SK-N-SH treated with all-trans-retinoic acid at 6 μM for 48 hours (cell line): ENCODE measurements around the gene INPP5B.

Experiments used
- ATAC-seq: fragments of 200-7000 bp; cut with Tn5 transposase; 3 replicates; pipeline ENCODE4 v1.9.1; 2020; ENCODE audit warnings: mild to moderate bottlenecking, moderate library complexity
- BACH2 ChIP-seq: fragments of 250-450 bp; sonication (Bioruptor Pico); IDR thresholded peaks from 2 replicates; pipeline ENCODE4 v1.9.0; 2021; ENCODE audit warnings: mild to moderate bottlenecking, borderline replicate concordance
- CSDC2 ChIP-seq: fragments of 250-450 bp; sonication (Bioruptor Pico); IDR thresholded peaks from 2 replicates; pipeline ENCODE4 v1.5.0; 2020; ENCODE audit warnings: mild to moderate bottlenecking, moderate library complexity
- ESRRG ChIP-seq: fragments of 250-450 bp; sonication (Bioruptor Pico); IDR thresholded peaks from 2 replicates; pipeline ENCODE4 v1.6.1; 2021; ENCODE audit warnings: mild to moderate bottlenecking
- GLIS3 ChIP-seq: fragments of 250-450 bp; sonication (Bioruptor Pico); IDR thresholded peaks from 2 replicates; pipeline ENCODE4 v1.5.0; 2020; ENCODE audit warnings: mild to moderate bottlenecking, moderate library complexity
- ISL1 ChIP-seq: fragments of 250-450 bp; sonication (Bioruptor Pico); IDR thresholded peaks from 2 replicates; pipeline ENCODE4 v2.1.2; 2022; ENCODE audit warnings: mild to moderate bottlenecking, moderate library complexity
- OSR1 ChIP-seq: fragments of 250-450 bp; sonication (Bioruptor Pico); IDR thresholded peaks from 2 replicates; pipeline ENCODE4 v1.8.0; 2022; ENCODE audit warnings: moderate library complexity, mild to moderate bottlenecking, inconsistent platforms
- PPARA ChIP-seq: fragments of 250-450 bp; sonication (Bioruptor Pico); IDR thresholded peaks from 2 replicates; pipeline ENCODE4 v1.5.0; 2020; ENCODE audit warnings: mild to moderate bottlenecking, borderline replicate concordance
- RARB ChIP-seq: fragments of 250-450 bp; sonication (Bioruptor Pico); IDR thresholded peaks from 2 replicates; pipeline ENCODE4 v1.8.0; 2021; ENCODE audit warnings: mild to moderate bottlenecking, moderate library complexity
- SNAI2 ChIP-seq: fragments of 250-450 bp; sonication (Bioruptor Pico); IDR thresholded peaks from 2 replicates; pipeline ENCODE4 v1.5.0; 2020; ENCODE audit warnings: mild to moderate bottlenecking, moderate library complexity
- TCF4 ChIP-seq: fragments of 250-450 bp; sonication (Bioruptor Pico); IDR thresholded peaks from 2 replicates; pipeline ENCODE4 v1.8.0; 2021; ENCODE audit warnings: mild to moderate bottlenecking, moderate library complexity, borderline replicate concordance
- TOX ChIP-seq: fragments of 250-450 bp; sonication (Bioruptor Pico); IDR thresholded peaks from 2 replicates; pipeline ENCODE4 v1.8.0; 2021; ENCODE audit warnings: mild to moderate bottlenecking, moderate library complexity, borderline replicate concordance
- ZC3H10 ChIP-seq: fragments of 250-450 bp; sonication (Bioruptor Pico); IDR thresholded peaks from 2 replicates; pipeline ENCODE4 v1.5.1; 2021; ENCODE audit warnings: mild to moderate bottlenecking, moderate library complexity
- ZFP3 ChIP-seq: fragments of 250-450 bp; sonication (Bioruptor Pico); IDR thresholded peaks from 2 replicates; pipeline ENCODE4 v1.5.0; 2020; ENCODE audit warnings: mild to moderate bottlenecking, moderate library complexity
- ZFP30 ChIP-seq: fragments of 450-650 bp; formaldehyde crosslinking; IDR thresholded peaks from 2 replicates; pipeline ENCODE4 v1.5.0; 2022; ENCODE audit warnings: mild to moderate bottlenecking, moderate library complexity
- ZNF565 ChIP-seq: fragments of 450-650 bp; formaldehyde crosslinking; conservative IDR thresholded peaks from 2 replicates; pipeline ENCODE4 v1.5.0; 2020; ENCODE audit warnings: low read depth, mild to moderate bottlenecking, moderate library complexity
- ZNF70 ChIP-seq: fragments of 450-650 bp; formaldehyde crosslinking; IDR thresholded peaks from 2 replicates; pipeline ENCODE4 v1.5.0; 2020; ENCODE audit warnings: mild to moderate bottlenecking, moderate library complexity
- ZNF8 ChIP-seq: fragments of 450-650 bp; formaldehyde crosslinking; IDR thresholded peaks from 2 replicates; pipeline ENCODE4 v1.5.0; 2020; ENCODE audit warnings: mild to moderate bottlenecking, moderate library complexity
- TF ChIP-seq, protein P1 (sequence below): fragments of 250-450 bp; sonication (Bioruptor Pico); IDR thresholded peaks from 2 replicates; pipeline ENCODE4 v1.5.1; 2021; ENCODE audit warnings: mild to moderate bottlenecking, moderate library complexity
- TF ChIP-seq, protein P2 (sequence below): fragments of 250-450 bp; sonication (Bioruptor Pico); IDR thresholded peaks from 2 replicates; pipeline ENCODE4 v1.5.1; 2020; ENCODE audit warnings: low read depth, mild to moderate bottlenecking, moderate library complexity
- TF ChIP-seq, protein P3 (sequence below): fragments of 250-450 bp; sonication (Bioruptor Pico); IDR thresholded peaks from 2 replicates; pipeline ENCODE4 v1.8.0; 2020; ENCODE audit warnings: mild to moderate bottlenecking, moderate library complexity, borderline replicate concordance
- TF ChIP-seq, protein P4 (sequence below): fragments of 250-450 bp; sonication (Bioruptor Pico); IDR thresholded peaks from 2 replicates; pipeline ENCODE4 v1.8.0; 2021; ENCODE audit warnings: low read depth, mild to moderate bottlenecking, moderate library complexity, borderline replicate concordance

Gene INPP5B

DNA sequence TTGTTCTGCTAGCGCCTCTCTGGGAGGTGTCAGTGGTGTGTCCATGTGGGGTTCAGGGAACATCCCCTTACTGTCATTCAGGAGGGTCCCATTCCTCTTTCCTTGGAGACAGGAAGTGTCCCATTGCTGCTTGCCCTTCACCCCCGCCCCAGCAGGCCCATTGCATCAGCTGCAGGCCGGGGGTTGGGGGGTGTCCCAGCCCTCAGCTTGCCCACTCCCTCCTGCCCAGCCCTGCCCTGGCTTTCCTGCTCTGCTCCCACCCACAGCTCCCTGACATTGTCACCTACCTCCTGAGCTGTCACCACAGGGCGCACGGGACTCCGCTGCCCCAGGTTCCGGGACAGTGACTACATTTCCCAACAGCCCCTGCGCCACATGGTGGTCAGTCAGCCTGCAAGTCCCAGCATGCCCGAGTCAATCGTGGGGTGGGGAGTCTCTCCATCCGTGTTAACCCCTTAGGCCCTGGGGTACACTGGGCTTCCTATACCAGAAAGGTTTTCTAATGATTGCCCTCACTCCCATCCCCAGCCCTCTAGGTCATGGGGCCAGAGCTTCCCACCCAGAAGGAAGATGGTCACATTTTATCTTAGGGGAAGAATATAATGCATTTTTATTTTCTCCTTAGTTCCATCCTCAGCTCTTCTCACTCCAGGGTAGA, at the start of gene INPP5B:
INPP5B (minus strand) TSS at position 351 of the 658 bp plus-strand sequence. CDS start 745 bp downstream, outside the sequence.
- TF ChIP-seq OSR1 (no peak), ZFP30 (CRISPR knock-in tag) (no peak), RARB (CRISPR knock-in tag) (no peak), CSDC2 (CRISPR knock-in tag) (no peak), TCF4 (CRISPR knock-in tag) (no peak), ESRRG (no peak), ZC3H10 (CRISPR knock-in tag) (no peak), ZFP3 (CRISPR knock-in tag) (no peak), ISL1 (CRISPR knock-in tag) (no peak), ZNF70 (CRISPR knock-in tag) (no peak), TOX (no peak), BACH2 (CRISPR knock-in tag) (no peak)
- TF ChIP-seq, protein P1, sequence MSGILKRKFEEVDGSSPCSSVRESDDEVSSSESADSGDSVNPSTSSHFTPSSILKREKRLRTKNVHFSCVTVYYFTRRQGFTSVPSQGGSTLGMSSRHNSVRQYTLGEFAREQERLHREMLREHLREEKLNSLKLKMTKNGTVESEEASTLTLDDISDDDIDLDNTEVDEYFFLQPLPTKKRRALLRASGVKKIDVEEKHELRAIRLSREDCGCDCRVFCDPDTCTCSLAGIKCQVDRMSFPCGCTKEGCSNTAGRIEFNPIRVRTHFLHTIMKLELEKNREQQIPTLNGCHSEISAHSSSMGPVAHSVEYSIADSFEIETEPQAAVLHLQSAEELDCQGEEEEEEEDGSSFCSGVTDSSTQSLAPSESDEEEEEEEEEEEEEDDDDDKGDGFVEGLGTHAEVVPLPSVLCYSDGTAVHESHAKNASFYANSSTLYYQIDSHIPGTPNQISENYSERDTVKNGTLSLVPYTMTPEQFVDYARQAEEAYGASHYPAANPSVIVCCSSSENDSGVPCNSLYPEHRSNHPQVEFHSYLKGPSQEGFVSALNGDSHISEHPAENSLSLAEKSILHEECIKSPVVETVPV, result no peak
- TF ChIP-seq, protein P2, sequence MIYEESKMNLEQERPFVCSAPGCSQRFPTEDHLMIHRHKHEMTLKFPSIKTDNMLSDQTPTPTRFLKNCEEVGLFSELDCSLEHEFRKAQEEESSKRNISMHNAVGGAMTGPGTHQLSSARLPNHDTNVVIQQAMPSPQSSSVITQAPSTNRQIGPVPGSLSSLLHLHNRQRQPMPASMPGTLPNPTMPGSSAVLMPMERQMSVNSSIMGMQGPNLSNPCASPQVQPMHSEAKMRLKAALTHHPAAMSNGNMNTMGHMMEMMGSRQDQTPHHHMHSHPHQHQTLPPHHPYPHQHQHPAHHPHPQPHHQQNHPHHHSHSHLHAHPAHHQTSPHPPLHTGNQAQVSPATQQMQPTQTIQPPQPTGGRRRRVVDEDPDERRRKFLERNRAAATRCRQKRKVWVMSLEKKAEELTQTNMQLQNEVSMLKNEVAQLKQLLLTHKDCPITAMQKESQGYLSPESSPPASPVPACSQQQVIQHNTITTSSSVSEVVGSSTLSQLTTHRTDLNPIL, result no peak
- TF ChIP-seq, protein P3, sequence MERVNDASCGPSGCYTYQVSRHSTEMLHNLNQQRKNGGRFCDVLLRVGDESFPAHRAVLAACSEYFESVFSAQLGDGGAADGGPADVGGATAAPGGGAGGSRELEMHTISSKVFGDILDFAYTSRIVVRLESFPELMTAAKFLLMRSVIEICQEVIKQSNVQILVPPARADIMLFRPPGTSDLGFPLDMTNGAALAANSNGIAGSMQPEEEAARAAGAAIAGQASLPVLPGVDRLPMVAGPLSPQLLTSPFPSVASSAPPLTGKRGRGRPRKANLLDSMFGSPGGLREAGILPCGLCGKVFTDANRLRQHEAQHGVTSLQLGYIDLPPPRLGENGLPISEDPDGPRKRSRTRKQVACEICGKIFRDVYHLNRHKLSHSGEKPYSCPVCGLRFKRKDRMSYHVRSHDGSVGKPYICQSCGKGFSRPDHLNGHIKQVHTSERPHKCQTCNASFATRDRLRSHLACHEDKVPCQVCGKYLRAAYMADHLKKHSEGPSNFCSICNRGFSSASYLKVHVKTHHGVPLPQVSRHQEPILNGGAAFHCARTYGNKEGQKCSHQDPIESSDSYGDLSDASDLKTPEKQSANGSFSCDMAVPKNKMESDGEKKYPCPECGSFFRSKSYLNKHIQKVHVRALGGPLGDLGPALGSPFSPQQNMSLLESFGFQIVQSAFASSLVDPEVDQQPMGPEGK (CRISPR knock-in tag), result no peak
- TF ChIP-seq, protein P4, sequence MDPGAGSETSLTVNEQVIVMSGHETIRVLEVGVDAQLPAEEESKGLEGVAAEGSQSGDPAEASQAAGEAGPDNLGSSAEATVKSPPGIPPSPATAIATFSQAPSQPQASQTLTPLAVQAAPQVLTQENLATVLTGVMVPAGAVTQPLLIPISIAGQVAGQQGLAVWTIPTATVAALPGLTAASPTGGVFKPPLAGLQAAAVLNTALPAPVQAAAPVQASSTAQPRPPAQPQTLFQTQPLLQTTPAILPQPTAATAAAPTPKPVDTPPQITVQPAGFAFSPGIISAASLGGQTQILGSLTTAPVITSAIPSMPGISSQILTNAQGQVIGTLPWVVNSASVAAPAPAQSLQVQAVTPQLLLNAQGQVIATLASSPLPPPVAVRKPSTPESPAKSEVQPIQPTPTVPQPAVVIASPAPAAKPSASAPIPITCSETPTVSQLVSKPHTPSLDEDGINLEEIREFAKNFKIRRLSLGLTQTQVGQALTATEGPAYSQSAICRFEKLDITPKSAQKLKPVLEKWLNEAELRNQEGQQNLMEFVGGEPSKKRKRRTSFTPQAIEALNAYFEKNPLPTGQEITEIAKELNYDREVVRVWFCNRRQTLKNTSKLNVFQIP (CRISPR knock-in tag), result no peak
- peak; percentile 97 for ATAC-seq

DNA sequence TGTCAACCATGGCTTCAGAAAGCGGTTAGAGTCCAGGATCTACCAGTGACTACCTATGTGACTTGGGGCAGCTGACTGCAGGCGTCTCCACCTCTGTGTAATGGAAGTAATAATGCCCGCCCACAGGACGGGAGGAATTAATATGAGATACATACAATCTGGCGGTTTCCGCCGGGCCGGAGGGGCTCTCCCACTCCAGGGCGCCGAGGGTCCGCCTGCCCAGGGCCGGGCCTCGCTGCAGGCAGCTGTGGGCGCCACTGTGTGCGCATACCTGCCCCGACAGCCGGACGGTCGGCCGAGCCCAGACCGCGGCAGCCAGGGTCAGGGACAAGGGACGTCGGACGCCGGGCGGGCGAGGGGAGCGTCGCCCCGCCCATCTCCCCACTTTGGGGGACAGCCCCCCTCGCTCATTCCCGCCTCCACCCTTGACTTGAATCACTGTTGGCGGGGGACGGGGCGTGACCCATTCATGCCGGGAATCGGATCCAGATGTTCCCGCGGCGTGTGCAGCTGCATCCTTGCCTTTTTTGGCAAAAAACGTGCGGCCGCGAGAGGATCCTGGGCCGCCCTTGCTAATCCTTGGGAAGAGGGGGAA, 49.0 kb upstream of the INPP5B start:
- TF ChIP-seq, protein P4 (CRISPR knock-in tag), result no peak
- no peak for TF ChIP-seq RARB (CRISPR knock-in tag)
- no peak for TF ChIP-seq OSR1
- no peak for TF ChIP-seq ZFP3 (CRISPR knock-in tag)
- no peak; the same call in 1 of the 2 replicates for TF ChIP-seq TCF4 (CRISPR knock-in tag)
- no peak for TF ChIP-seq BACH2 (CRISPR knock-in tag)
- no peak for TF ChIP-seq ISL1 (CRISPR knock-in tag)
- no peak for TF ChIP-seq SNAI2
- no peak for TF ChIP-seq ZC3H10 (CRISPR knock-in tag)
- TF ChIP-seq, protein P2, result no peak
- no peak for TF ChIP-seq ZNF8
- TF ChIP-seq, protein P1, result no peak
- TF ChIP-seq PPARA (CRISPR knock-in tag), result no peak
- no peak for TF ChIP-seq ZFP30 (CRISPR knock-in tag)
- TF ChIP-seq GLIS3, result no peak
- no peak for TF ChIP-seq ZNF565 (CRISPR knock-in tag)
- TF ChIP-seq TOX, result no peak
- TF ChIP-seq, protein P3 (CRISPR knock-in tag), result no peak
- ATAC-seq, result peak; percentile 59
